ENCODE data around the gene BLACAT1. TPM values are rescaled to one million over a fixed set of nuclear protein-coding genes. Genes with fewer than 3 reads are reported as not detected.

The BLACAT1 gene
- total and polyA plus RNA-seq, 2 of the 8 experiments (the other 6 are each of a cell fraction or from before 2014, with no cell fraction given), result 3.5 to 10.5 TPM

DNA sequence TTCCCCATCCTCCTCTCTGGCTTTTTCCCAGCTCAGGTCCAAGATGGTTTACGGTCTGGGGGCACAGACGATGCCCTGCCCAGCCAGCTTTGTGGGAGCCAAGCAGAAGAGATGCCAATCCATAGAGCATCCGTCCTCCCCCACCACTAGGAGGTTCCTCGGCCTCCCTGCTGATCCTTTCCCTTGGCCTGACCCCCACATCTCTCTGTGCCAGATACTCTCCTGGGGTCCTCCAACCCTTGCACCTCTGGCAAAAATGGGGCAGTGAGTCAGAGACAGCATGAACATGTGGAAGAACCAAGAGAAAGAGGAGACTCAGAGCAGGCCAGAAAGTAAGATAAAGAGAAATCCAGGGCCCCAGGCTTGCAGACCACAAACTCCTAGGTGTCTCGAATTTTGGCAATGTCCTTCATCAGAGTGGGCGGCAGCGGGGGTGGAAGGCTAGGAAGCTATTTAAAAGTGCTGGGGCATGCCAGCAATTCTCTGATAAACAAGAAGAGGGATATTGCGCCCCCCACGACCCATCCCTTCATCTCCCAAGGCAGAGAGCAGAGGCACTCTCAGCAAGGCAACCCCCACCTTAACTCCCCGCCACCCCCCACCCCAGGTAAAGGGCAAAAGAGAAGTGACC, 11.4 kb downstream of the BLACAT1 start (continued):
- TF ChIP-seq, protein P1, sequence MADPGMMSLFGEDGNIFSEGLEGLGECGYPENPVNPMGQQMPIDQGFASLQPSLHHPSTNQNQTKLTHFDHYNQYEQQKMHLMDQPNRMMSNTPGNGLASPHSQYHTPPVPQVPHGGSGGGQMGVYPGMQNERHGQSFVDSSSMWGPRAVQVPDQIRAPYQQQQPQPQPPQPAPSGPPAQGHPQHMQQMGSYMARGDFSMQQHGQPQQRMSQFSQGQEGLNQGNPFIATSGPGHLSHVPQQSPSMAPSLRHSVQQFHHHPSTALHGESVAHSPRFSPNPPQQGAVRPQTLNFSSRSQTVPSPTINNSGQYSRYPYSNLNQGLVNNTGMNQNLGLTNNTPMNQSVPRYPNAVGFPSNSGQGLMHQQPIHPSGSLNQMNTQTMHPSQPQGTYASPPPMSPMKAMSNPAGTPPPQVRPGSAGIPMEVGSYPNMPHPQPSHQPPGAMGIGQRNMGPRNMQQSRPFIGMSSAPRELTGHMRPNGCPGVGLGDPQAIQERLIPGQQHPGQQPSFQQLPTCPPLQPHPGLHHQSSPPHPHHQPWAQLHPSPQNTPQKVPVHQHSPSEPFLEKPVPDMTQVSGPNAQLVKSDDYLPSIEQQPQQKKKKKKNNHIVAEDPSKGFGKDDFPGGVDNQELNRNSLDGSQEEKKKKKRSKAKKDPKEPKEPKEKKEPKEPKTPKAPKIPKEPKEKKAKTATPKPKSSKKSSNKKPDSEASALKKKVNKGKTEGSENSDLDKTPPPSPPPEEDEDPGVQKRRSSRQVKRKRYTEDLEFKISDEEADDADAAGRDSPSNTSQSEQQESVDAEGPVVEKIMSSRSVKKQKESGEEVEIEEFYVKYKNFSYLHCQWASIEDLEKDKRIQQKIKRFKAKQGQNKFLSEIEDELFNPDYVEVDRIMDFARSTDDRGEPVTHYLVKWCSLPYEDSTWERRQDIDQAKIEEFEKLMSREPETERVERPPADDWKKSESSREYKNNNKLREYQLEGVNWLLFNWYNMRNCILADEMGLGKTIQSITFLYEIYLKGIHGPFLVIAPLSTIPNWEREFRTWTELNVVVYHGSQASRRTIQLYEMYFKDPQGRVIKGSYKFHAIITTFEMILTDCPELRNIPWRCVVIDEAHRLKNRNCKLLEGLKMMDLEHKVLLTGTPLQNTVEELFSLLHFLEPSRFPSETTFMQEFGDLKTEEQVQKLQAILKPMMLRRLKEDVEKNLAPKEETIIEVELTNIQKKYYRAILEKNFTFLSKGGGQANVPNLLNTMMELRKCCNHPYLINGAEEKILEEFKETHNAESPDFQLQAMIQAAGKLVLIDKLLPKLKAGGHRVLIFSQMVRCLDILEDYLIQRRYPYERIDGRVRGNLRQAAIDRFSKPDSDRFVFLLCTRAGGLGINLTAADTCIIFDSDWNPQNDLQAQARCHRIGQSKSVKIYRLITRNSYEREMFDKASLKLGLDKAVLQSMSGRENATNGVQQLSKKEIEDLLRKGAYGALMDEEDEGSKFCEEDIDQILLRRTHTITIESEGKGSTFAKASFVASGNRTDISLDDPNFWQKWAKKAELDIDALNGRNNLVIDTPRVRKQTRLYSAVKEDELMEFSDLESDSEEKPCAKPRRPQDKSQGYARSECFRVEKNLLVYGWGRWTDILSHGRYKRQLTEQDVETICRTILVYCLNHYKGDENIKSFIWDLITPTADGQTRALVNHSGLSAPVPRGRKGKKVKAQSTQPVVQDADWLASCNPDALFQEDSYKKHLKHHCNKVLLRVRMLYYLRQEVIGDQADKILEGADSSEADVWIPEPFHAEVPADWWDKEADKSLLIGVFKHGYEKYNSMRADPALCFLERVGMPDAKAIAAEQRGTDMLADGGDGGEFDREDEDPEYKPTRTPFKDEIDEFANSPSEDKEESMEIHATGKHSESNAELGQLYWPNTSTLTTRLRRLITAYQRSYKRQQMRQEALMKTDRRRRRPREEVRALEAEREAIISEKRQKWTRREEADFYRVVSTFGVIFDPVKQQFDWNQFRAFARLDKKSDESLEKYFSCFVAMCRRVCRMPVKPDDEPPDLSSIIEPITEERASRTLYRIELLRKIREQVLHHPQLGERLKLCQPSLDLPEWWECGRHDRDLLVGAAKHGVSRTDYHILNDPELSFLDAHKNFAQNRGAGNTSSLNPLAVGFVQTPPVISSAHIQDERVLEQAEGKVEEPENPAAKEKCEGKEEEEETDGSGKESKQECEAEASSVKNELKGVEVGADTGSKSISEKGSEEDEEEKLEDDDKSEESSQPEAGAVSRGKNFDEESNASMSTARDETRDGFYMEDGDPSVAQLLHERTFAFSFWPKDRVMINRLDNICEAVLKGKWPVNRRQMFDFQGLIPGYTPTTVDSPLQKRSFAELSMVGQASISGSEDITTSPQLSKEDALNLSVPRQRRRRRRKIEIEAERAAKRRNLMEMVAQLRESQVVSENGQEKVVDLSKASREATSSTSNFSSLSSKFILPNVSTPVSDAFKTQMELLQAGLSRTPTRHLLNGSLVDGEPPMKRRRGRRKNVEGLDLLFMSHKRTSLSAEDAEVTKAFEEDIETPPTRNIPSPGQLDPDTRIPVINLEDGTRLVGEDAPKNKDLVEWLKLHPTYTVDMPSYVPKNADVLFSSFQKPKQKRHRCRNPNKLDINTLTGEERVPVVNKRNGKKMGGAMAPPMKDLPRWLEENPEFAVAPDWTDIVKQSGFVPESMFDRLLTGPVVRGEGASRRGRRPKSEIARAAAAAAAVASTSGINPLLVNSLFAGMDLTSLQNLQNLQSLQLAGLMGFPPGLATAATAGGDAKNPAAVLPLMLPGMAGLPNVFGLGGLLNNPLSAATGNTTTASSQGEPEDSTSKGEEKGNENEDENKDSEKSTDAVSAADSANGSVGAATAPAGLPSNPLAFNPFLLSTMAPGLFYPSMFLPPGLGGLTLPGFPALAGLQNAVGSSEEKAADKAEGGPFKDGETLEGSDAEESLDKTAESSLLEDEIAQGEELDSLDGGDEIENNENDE (IDR thresholded peaks at IDR 0.05; ENCODE audit: insufficient replicate concordance, low read length), result peak; percentile 0
